PC-9 (cell line): ENCODE data around the gene DUSP9. TPM values are rescaled to one million over a fixed set of nuclear protein-coding genes. Genes with fewer than 3 reads are reported as not detected.
"Not testable (repeated sequence)": the region's sequence is repeated elsewhere in the genome, so short reads cannot be mapped to it uniquely, and the experiment has no call there.

ENCODE experiments used
- BruUV-seq: library from RNA; stranded (reverse); fragments of 400-500 nt; replicated peaks from 2 replicates; lab custom pipeline; 2021; lab: Mats Ljungman, UMichigan
- CTCF ChIA-PET: fragments of 300-600 bp; sonication (Branson Sonifier 250); formaldehyde crosslinking; loops from one replicate; lab custom pipeline; 2022; ENCODE audit warnings: antibody characterized with exemption; lab: Charles Lee
- POLR2A ChIA-PET: fragments of 300-600 bp; sonication (Branson Sonifier 250); formaldehyde crosslinking; loops from one replicate; lab custom pipeline; 2022; ENCODE audit warnings: antibody characterized with exemption; ENCODE audit not compliant: unreplicated experiment; lab: Charles Lee
- DNase-seq, 2 experiments: peaks; one replicate each; pipeline versions ENCODE4 v3.0.0 to v3.0.0-alpha.2; 2015 to 2022; ENCODE audit warnings: mixed read lengths in 1 of 2
- H2AFZ ChIP-seq: fragments of 200-600 bp; sonication (generic); 2 replicates; pipeline ENCODE4 v1.8.1; 2017; ENCODE audit warnings: antibody characterized with exemption
- H3F3A ChIP-seq: fragments of 200-600 bp; sonication (generic); 2 replicates; pipeline ENCODE4 v1.8.1; 2017; ENCODE audit warnings: antibody characterized with exemption, mild to moderate bottlenecking, low read depth; ENCODE audit not compliant: insufficient read depth
- H3K27ac ChIP-seq: fragments of 200-600 bp; sonication (generic); 2 replicates; pipeline ENCODE4 v1.6.1; 2016; ENCODE audit warnings: mixed run types
- H3K27me3 ChIP-seq: fragments of 200-600 bp; sonication (generic); 2 replicates; pipeline ENCODE4 v1.6.1; 2016; ENCODE audit warnings: low read depth, mixed run types; ENCODE audit not compliant: insufficient read depth
- H3K36me3 ChIP-seq: fragments of 200-600 bp; sonication (generic); 2 replicates; pipeline ENCODE4 v1.6.1; 2016; ENCODE audit warnings: low read depth, mixed run types
- H3K4me1 ChIP-seq: fragments of 200-600 bp; sonication (generic); replicated peaks from 2 replicates; pipeline ENCODE4 v1.6.1; 2016; ENCODE audit warnings: mixed run types; ENCODE audit not compliant: insufficient read depth
- H3K4me2 ChIP-seq: fragments of 200-600 bp; sonication (generic); 2 replicates; pipeline ENCODE4 v1.6.1; 2017; ENCODE audit warnings: mixed run types
- H3K4me3 ChIP-seq: fragments of 200-600 bp; sonication (generic); 2 replicates; pipeline ENCODE4 v1.6.1; 2016; ENCODE audit warnings: mixed run types
- H3K79me2 ChIP-seq: fragments of 200-600 bp; sonication (generic); 2 replicates; pipeline ENCODE4 v1.6.1; 2017; ENCODE audit warnings: low read depth, mixed run types
- H3K9me2 ChIP-seq: fragments of 200-600 bp; sonication (generic); 2 replicates; pipeline ENCODE4 v1.8.1; 2017; ENCODE audit warnings: mild to moderate bottlenecking; ENCODE audit not compliant: insufficient read depth
- H3K9me3 ChIP-seq: fragments of 200-600 bp; sonication (generic); 2 replicates; pipeline ENCODE4 v1.8.1; 2016; ENCODE audit warnings: low read depth; ENCODE audit not compliant: insufficient read depth
- H4K20me1 ChIP-seq: fragments of 200-600 bp; sonication (generic); 2 replicates; pipeline ENCODE4 v1.8.1; 2017; ENCODE audit not compliant: insufficient read depth
- CTCF ChIP-seq: fragments of 200-600 bp; sonication (generic); conservative IDR thresholded peaks from 2 replicates; pipeline ENCODE4 v1.6.1; 2017; ENCODE audit warnings: mixed run types, antibody characterized with exemption, mild to moderate bottlenecking, moderate library complexity
- EZH2 ChIP-seq: fragments of 200-600 bp; sonication (generic); IDR thresholded peaks from 2 replicates; pipeline ENCODE4 v1.8.0; 2017; ENCODE audit warnings: antibody characterized with exemption, low read depth
- intact Hi-C: fragments of 100-400 bp; cut with micrococcal nuclease; formaldehyde crosslinking; loops from one replicate; pipeline ENCODE4 v1.10.0; 2022; ENCODE audit not compliant: unreplicated experiment
- total RNA-seq: library from RNA; stranded (reverse); gene quantifications from 2 replicates; pipeline ENCODE4 v1.2.3, GENCODE V29; 2021

DUSP9 gene
- total RNA-seq, 1 experiment from 2014 or later: 1.3 TPM

- no peaks in the 10 kb centered on the region for H3K36me3 ChIP-seq
- no peaks in the 10 kb centered on the region; the same call in 1 of the 2 replicates for H3F3A ChIP-seq
- no peak overlapping the region for H3K27ac ChIP-seq
- no peak overlapping the region for H3K4me3 ChIP-seq
- H2AFZ ChIP-seq: no peak overlapping the region
- no peak for TF ChIP-seq CTCF
- TF ChIP-seq EZH2: no peak
- H3K79me2 ChIP-seq: peaks cover 18% of the 10 kb centered on the region
- H3K9me3 ChIP-seq: no peaks in the 10 kb centered on the region
- no peaks in the 10 kb centered on the region for H3K9me2 ChIP-seq
- H4K20me1 ChIP-seq: no peaks in the 10 kb centered on the region; the same call in 1 of the 2 replicates
- CTCF ChIA-PET: no interaction called here
- DNase-seq: no peak
- POLR2A ChIA-PET: no interaction called here
- peaks cover 15% of the 10 kb centered on the region; the same call in 1 of the 2 replicates for H3K4me1 ChIP-seq
- intact Hi-C loops: no loop called here
- no TSS peak for BruUV-seq
- peaks cover 9% of the 10 kb centered on the region; the same call in 1 of the 2 replicates for H3K27me3 ChIP-seq
- H3K4me2 ChIP-seq: no peak overlapping the region
Observed at GRCh38 chrX:153601511-153602110, 45.4 kb upstream of the DUSP9 start.

- TF ChIP-seq CTCF (no peak), EZH2 (no peak)
- Histone ChIP-seq H4K20me1 (no peaks in the 10 kb centered on the region), H3K4me2 (no peak overlapping the region), H3K9me2 (no peaks in the 10 kb centered on the region), H3K27me3 (peaks cover 18% of the 10 kb centered on the region), H3F3A (no peaks in the 10 kb centered on the region; the same call in 1 of the 2 replicates), H3K4me3 (no peak overlapping the region), H3K27ac (no peak overlapping the region), H3K9me3 (no peaks in the 10 kb centered on the region), H2AFZ (no peak overlapping the region), H3K36me3 (no peaks in the 10 kb centered on the region), H3K4me1 (peaks cover 12% of the 10 kb centered on the region; the same call in 1 of the 2 replicates), H3K79me2 (peaks cover 8% of the 10 kb centered on the region)
- CTCF ChIA-PET: no interaction called here
- intact Hi-C loops: no loop called here
- POLR2A ChIA-PET: no interaction called here
- BruUV-seq: no TSS peak
- DNase-seq: no peak
Observed at GRCh38 chrX:153602601-153603000, 44.4 kb upstream of the DUSP9 start.

DNA sequence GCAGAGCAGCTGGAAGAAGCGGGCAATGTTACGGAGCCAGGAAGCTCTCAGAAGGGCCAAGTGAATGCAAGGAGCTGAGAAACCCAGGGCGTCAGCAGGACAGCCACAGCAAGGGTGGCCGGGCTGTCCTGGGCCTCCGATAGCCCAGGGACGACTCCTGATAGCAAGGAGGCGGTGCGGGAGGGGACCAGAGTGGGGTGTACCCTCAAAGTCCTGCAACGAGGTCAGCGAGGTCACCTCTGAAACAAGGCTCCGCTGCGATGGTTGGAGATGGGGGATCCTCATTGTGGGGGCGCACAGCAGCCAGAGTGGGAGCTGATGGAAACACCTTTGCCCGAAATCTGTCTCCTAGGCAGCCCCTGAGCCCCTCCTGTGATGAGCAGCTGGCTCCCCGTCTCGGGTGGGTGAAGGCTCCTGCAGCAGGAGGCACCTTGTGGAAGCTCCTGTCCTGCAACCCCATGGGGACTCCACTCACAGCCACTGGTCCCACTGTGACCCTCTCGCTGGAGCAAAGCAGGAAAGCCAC is 43.8 kb upstream of the DUSP9 start:
- Histone ChIP-seq H2AFZ (no peak overlapping the region), H3F3A (no peaks in the 10 kb centered on the region; the same call in 1 of the 2 replicates), H3K4me2 (no peak overlapping the region), H3K4me3 (no peak overlapping the region), H3K9me3 (no peaks in the 10 kb centered on the region), H4K20me1 (no peaks in the 10 kb centered on the region), H3K27ac (no peak overlapping the region), H3K36me3 (no peaks in the 10 kb centered on the region), H3K9me2 (no peaks in the 10 kb centered on the region), H3K27me3 (peaks cover 23% of the 10 kb centered on the region), H3K4me1 (0 out of 2 replicates have a peak, but pooled peaks cover 6% of the 10 kb centered on the region), H3K79me2 (0 out of 2 replicates have a peak, but pooled peaks cover 2% of the 10 kb centered on the region)
- ChIA-PET CTCF (no interaction called here), POLR2A (no interaction called here)
- BruUV-seq: no TSS peak
- intact Hi-C loops: no loop called here
- no peak for TF ChIP-seq EZH2
- TF ChIP-seq CTCF: no peak
- no peak for DNase-seq

- H4K20me1 ChIP-seq, POLR2A ChIA-PET, H3K9me2 ChIP-seq, H3K27ac ChIP-seq, H3K4me2 ChIP-seq, H3K79me2 ChIP-seq, H2AFZ ChIP-seq, H3K36me3 ChIP-seq, H3K4me1 ChIP-seq, H3K9me3 ChIP-seq, DNase-seq, H3K4me3 ChIP-seq, H3F3A ChIP-seq, BruUV-seq: not testable (repeated sequence)
- H3K27me3 ChIP-seq: peaks cover 36% of the 10 kb centered on the region
- CTCF ChIA-PET: interaction anchor here (0.5 kb wide), 1 partner anchor 62 kb away, joined by 5 read pairs; no protein-coding TSS in a partner anchor
- intact Hi-C loops: loop anchor here (5.0 kb wide), 1 partner anchor 102 kb away; no protein-coding TSS in a partner anchor
Observed at GRCh38 chrX:153604666-153605380, 42.2 kb upstream of the DUSP9 start.
